HK-2 (cell line): ENCODE measurements around the gene HLA-F.

Experiments used
- DNase-seq: peaks from one replicate; pipeline ENCODE4 v3.0.0-alpha.2; 2018; ENCODE audit not compliant: unreplicated experiment

Gene HLA-F

DNA sequence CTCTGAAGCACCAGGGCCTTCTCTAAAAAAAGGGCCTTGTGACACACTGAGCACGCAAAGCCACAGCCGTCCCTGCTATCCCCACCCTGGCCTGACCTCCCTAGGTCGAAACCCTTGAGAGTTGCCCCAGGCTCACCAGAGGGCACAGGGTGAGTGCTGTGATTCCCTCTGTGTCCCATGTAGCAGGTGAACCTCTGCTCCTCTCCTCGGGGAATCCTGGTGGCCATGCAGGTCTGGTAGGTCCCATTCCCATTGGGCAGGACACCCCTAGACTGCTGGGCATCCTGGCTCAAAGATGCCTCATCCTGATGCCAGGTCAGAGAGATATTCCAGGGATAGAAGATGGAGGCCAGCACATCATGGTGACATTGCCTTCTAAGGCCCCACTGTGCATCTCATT, 20.9 kb downstream of the HLA-F start:
- DNase-seq = no peak

- no peak for DNase-seq
Observed at GRCh38 chr6:29744621-29745020, 21.4 kb downstream of the HLA-F start.

GRCh38 chr6:29745386-29745785, 22.2 kb downstream of the HLA-F start:
- no peak for DNase-seq

- no peak for DNase-seq
Observed at GRCh38 chr6:29745855-29746449, 22.7 kb downstream of the HLA-F start.

- no peak for DNase-seq
Observed at GRCh38 chr6:29746846-29747687, 23.8 kb downstream of the HLA-F start.

DNA sequence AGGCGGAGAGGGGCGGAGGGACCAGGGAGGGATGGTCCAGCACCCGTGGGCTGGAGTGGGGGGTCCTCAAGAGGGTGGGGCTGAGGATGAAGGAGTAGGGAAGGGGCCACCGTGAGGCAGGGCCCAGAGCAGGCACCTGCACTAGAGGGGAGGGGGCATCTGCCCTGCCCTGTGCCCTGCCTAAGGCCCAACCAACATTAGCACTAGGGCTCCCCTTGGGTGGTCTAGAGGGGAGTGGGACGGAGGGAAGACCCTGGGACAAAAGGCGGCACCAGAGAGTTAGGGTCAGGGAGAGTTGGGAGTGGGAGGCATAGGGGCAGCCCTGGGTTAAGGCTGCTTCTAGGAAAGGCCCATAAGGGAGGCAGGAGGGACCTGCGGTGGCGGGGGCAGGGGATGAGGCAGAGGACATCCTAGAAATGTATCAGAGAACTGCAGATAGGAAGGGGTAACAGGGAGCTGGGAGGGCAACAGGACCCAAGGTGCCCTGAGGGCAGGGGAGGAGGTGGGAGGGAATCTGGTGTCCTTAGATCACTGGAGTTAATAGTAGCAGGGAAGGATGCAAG, 24.5 kb downstream of the HLA-F start:
- DNase-seq = no peak

DNA sequence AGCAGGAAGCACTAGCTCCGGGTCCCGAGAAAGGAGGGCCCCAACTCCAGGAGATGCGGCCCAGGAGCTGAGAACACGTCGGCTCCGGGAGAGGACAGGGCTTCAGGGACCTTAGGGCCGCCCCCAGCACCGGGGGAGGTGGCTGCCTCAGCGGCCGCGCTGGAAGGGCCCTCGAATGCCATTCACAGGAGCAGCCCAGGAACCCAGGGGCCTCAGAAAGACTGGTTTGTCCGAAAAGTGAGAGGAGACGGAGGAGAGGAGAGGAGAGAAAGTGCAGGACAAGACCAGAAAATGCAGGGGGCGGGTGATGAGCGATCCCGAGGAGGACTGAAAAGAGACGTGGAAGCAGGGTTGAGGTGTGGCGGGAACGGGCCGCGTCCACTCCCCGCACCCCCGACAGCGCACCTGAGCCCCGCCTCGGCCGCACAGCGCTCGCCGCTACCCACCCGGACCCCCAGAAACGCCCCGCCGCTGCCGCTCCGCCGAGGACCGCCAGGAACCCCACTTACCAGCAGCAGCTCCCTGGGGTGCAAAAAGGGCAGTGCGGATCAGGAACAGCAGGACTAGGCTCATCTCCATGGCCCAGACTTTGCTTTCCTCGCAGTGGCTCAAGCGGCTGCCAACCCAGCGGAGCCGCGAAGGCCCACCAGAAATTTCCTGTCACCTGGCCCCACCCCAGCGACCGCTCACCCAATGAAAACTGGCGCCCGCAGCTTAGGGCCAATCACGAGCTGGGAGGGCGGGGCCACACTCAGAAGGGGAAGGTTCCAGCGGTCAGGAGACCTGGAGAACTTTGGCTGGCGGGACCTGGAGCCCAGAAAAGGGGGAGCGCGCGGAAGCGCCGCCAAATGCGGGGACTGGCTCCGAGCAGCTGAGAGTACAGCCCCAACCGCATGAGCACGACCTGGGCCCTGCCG, 25.4 kb downstream of the HLA-F start:
- peak; percentile 91 for DNase-seq

GRCh38 chr6:29749308-29749662, 26.1 kb downstream of the HLA-F start:
- no peak for DNase-seq

- DNase-seq = no peak
Observed at GRCh38 chr6:29749668-29750067, 26.4 kb downstream of the HLA-F start.

- DNase-seq = no peak
Observed at GRCh38 chr6:29750709-29751108, 27.5 kb downstream of the HLA-F start.

DNA sequence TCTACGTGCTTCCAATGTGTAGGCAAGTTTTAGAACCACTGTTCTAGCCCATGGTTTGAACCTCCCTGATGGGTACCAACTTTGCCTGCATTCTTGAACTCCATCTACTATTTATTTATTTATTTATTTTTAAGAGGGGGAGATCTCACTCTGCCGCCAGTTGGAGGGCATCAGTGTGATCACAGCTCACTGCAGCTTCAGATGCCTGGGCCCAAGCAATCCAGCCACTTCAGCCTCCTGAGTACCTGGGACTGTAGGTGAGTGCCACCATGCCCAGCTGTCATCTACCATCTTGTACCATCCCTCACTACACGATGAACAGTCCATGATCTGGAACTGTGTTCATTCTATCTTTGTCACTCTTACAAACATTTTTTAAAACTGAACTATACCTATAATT, 28.2 kb downstream of the HLA-F start:
- DNase-seq = no peak

DNA sequence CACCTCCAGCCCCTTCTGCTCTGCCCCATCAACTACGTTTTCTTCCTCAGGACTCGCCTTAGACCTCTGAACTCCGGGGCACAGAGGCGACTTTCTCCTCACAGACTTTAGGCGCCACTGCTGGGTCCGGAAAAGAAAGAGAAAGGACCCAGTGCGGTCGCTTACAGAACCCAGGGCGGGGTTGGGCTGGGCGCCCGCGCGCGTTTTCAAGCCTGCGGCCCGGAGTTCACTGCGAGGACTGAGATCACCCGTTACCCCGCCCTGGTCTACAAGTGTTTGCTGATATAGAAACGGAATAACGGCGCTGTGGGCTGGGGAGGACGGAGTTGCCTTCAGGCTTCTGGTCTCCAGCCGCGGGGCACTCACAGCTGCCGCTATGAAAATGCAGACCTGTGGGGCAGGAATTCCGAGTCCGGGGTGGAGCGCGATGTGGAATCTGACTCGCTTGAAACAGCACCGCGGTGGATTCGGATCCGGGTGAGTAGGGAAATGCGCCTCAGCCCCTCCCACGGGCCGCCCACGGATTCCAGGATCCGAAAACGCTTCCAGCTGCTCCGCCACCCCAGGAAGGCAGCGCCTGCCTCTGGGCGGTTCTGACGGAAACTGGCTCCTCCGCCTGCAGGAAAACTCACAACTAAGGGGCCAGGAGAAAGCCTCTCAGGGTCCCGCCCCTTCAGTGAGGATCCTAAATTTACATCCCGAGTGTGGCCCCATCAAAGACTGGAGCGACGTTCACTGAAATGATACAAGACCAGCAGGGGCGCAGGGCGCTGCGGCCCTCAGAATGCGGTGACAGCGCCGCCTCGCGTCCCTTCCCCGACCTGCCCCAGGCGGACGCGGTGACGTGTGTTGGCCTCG, 29.4 kb downstream of the HLA-F start:
- DNase-seq = peak; percentile 90

DNA sequence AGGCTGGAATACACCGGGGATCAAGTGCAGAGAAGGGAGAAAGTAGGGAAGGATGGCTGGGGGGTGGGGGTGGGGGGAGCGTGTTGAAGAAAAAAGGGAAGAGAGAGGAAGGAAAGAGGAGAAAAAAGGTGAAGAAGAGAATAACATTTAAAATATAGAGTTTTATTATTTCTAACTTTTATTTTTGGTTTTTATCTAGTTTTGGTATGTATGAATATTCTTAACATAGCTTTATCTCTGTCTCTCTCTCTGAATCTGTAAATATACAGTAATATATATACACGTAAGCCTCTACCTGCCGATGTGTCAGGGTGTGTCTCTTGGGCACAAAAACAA, 30.0 kb downstream of the HLA-F start:
- DNase-seq = no peak

- DNase-seq = no peak
Observed at GRCh38 chr6:29755295-29755871, 32.1 kb downstream of the HLA-F start.

DNA sequence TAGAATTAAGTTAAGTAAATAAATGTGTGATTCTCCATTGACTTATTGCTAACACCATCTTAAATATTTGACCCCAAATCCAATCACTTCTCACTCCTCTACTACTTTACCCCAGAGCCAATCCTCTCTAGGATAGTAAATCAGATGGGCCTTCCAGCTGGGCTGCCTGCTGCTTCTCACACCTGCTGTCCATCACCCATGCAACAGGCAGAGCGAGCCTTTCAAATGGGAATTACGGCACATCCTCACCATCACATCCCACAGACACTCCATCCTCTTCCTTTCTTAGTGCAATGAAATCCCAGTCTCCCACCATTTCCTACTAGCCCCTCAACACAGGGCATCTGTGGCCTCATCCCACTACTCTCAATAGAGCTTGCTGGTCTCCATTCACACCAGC, 34.0 kb downstream of the HLA-F start:
- no peak for DNase-seq

- DNase-seq = no peak
Observed at GRCh38 chr6:29757701-29758293, 34.6 kb downstream of the HLA-F start.

GRCh38 chr6:29758761-29759160, 35.5 kb downstream of the HLA-F start:
- DNase-seq = no peak

DNA sequence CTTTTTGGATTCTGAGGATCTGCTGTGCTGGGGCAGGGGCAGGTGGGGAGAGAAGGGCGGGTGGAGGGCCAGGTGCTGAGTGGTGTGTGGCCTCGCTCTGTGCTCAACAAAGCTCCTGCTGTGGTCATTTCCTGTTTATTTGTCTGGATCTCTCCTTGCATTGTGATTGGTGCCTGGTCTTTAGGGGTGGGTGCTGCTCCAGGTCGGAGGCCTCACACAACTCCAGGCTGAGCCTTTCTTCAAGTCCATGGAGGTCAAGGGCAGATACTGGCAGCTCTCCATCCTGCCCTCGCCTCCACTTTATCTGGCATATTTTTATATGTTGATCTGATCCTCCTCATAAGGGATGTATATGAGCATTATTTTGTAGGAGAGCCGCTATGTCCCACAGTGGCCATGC, 36.2 kb downstream of the HLA-F start:
- no peak for DNase-seq

GRCh38 chr6:29760328-29760727, 37.1 kb downstream of the HLA-F start:
- DNase-seq = no peak

- DNase-seq = no peak
Observed at GRCh38 chr6:29762051-29762450, 38.8 kb downstream of the HLA-F start.

DNA sequence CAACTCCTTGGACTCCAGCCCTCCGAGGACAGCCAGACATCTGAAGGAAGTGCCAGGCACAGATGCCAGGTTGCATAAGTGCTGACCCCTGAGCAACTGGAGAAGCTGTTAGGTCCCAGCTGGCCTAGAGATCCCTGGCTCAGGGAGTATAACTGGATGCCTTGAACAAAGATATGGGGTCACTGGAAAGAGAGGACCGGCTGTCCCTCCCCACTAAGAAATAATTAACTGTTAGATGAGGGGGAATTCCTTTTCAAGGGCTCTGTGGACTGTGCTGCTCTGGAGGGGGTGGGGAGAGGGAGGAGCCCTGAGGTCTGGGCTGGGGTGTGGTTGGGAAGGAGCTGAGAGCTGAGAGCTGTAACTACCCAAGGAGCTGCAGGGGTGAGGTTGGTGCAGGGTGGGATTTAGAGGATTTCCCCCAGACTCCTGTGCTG, 39.6 kb downstream of the HLA-F start:
- peak; percentile 48 for DNase-seq
